BLaER1 (cell line): ENCODE measurements around the gene IRGC.

Source experiments
- H3K27ac ChIP-seq: shearing (Covaris generic); formaldehyde crosslinking; 2 replicates; pipeline ENCODE4 v1.8.1; 2022
- H3K27me3 ChIP-seq: shearing (Covaris generic); formaldehyde crosslinking; 2 replicates; pipeline ENCODE4 v1.8.1; 2022
- H3K36me3 ChIP-seq: shearing (Covaris generic); formaldehyde crosslinking; 2 replicates; pipeline ENCODE4 v1.8.1; 2022
- H3K4me1 ChIP-seq: shearing (Covaris generic); formaldehyde crosslinking; 2 replicates; pipeline ENCODE4 v1.8.1; 2022
- H3K4me2 ChIP-seq: shearing (Covaris generic); formaldehyde crosslinking; 2 replicates; pipeline ENCODE4 v1.8.1; 2022
- H3K4me3 ChIP-seq: shearing (Covaris generic); formaldehyde crosslinking; 2 replicates; pipeline ENCODE4 v1.8.1; 2022
- H3K9ac ChIP-seq: shearing (Covaris generic); formaldehyde crosslinking; 2 replicates; pipeline ENCODE4 v1.8.1; 2022
- H3K9me3 ChIP-seq: shearing (Covaris generic); formaldehyde crosslinking; 2 replicates; pipeline ENCODE4 v1.8.1; 2022
- H4K20me1 ChIP-seq: shearing (Covaris generic); formaldehyde crosslinking; 2 replicates; pipeline ENCODE4 v1.8.1; 2022
- Cebpa-rat ChIP-seq: shearing (Covaris generic); IDR thresholded peaks from 2 replicates; pipeline ENCODE4 v1.8.1; 2022

The IRGC gene

GRCh38 chr19:43690890-43691289 is 25.0 kb upstream of the IRGC start:
- Histone ChIP-seq H3K36me3 (no peaks in the 10 kb centered on the region), H3K4me2 (no peak overlapping the region), H3K4me1 (no peaks in the 10 kb centered on the region), H3K9me3 (peaks cover 35% of the 10 kb centered on the region), H4K20me1 (no peaks in the 10 kb centered on the region), H3K9ac (no peak overlapping the region), H3K27me3 (no peaks in the 10 kb centered on the region), H3K4me3 (no peak overlapping the region), H3K27ac (no peak overlapping the region)
- no peak for TF ChIP-seq Cebpa-rat

- Histone ChIP-seq H3K4me1 (no peaks in the 10 kb centered on the region), H3K36me3 (no peaks in the 10 kb centered on the region), H3K9ac (no peak overlapping the region), H3K27me3 (no peaks in the 10 kb centered on the region), H4K20me1 (no peaks in the 10 kb centered on the region), H3K9me3 (peaks cover 44% of the 10 kb centered on the region), H3K4me2 (no peak overlapping the region), H3K4me3 (0 out of 2 replicates have a peak overlapping the region, but pooled peaks have one; percentile 5), H3K27ac (no peak overlapping the region)
- no peak for TF ChIP-seq Cebpa-rat
Observed at GRCh38 chr19:43691755-43692154, 24.1 kb upstream of the IRGC start.

- Histone ChIP-seq H3K36me3 (no peaks in the 10 kb centered on the region), H3K4me1 (no peaks in the 10 kb centered on the region), H3K9ac (no peak overlapping the region), H3K4me3 (no peak overlapping the region), H3K27me3 (no peaks in the 10 kb centered on the region), H4K20me1 (no peaks in the 10 kb centered on the region), H3K9me3 (peaks cover 47% of the 10 kb centered on the region), H3K27ac (no peak overlapping the region), H3K4me2 (no peak overlapping the region)
- no peak for TF ChIP-seq Cebpa-rat
Observed at GRCh38 chr19:43692385-43692784, 23.5 kb upstream of the IRGC start.

GRCh38 chr19:43692877-43693276 is 23.0 kb upstream of the IRGC start:
- Histone ChIP-seq H3K27ac (no peak overlapping the region), H3K4me3 (no peak overlapping the region), H3K27me3 (no peaks in the 10 kb centered on the region), H4K20me1 (no peaks in the 10 kb centered on the region), H3K4me1 (no peaks in the 10 kb centered on the region), H3K4me2 (no peak overlapping the region), H3K9me3 (peaks cover 47% of the 10 kb centered on the region), H3K36me3 (no peaks in the 10 kb centered on the region), H3K9ac (no peak overlapping the region)
- TF ChIP-seq Cebpa-rat = no peak

- Histone ChIP-seq H3K9ac (no peak overlapping the region), H3K4me2 (no peak overlapping the region), H3K4me1 (no peaks in the 10 kb centered on the region; the same call in 1 of the 2 replicates), H3K9me3 (peaks cover 47% of the 10 kb centered on the region), H3K4me3 (no peak overlapping the region), H4K20me1 (no peaks in the 10 kb centered on the region), H3K27ac (no peak overlapping the region), H3K36me3 (no peaks in the 10 kb centered on the region), H3K27me3 (no peaks in the 10 kb centered on the region)
- no peak for TF ChIP-seq Cebpa-rat
Observed at GRCh38 chr19:43694553-43694952, 21.3 kb upstream of the IRGC start.

GRCh38 chr19:43695985-43696704 is 19.7 kb upstream of the IRGC start:
- H3K9ac ChIP-seq = no peak overlapping the region
- H3K4me2 ChIP-seq = no peak overlapping the region
- TF ChIP-seq Cebpa-rat = no peak
- H3K4me1 ChIP-seq = peaks cover 16% of the 10 kb centered on the region
- H4K20me1 ChIP-seq = no peaks in the 10 kb centered on the region
- H3K4me3 ChIP-seq = no peak overlapping the region
- no peaks in the 10 kb centered on the region for H3K27me3 ChIP-seq
- H3K27ac ChIP-seq = no peak overlapping the region
- peaks cover 33% of the 10 kb centered on the region for H3K9me3 ChIP-seq
- no peaks in the 10 kb centered on the region for H3K36me3 ChIP-seq

- Histone ChIP-seq H3K4me3 (no peak overlapping the region), H3K4me2 (no peak overlapping the region), H3K27ac (no peak overlapping the region), H3K9me3 (peaks cover 22% of the 10 kb centered on the region), H3K4me1 (peaks cover 21% of the 10 kb centered on the region), H3K36me3 (no peaks in the 10 kb centered on the region), H3K27me3 (no peaks in the 10 kb centered on the region), H3K9ac (no peak overlapping the region), H4K20me1 (no peaks in the 10 kb centered on the region)
- no peak for TF ChIP-seq Cebpa-rat
Observed at GRCh38 chr19:43697295-43697694, 18.6 kb upstream of the IRGC start.

- no peak for TF ChIP-seq Cebpa-rat
- H3K4me2 ChIP-seq = peak overlapping the region; percentile 51
- peaks cover 21% of the 10 kb centered on the region for H3K4me1 ChIP-seq
- H3K9me3 ChIP-seq = peaks cover 17% of the 10 kb centered on the region
- no peaks in the 10 kb centered on the region for H3K27me3 ChIP-seq
- H3K9ac ChIP-seq = no peak overlapping the region
- H4K20me1 ChIP-seq = no peaks in the 10 kb centered on the region
- H3K27ac ChIP-seq = peak overlapping the region; percentile 72
- H3K36me3 ChIP-seq = no peaks in the 10 kb centered on the region
- no peak overlapping the region for H3K4me3 ChIP-seq
Observed at GRCh38 chr19:43699506-43700394, 16.1 kb upstream of the IRGC start.

GRCh38 chr19:43700395-43701000 is 15.4 kb upstream of the IRGC start:
- no peaks in the 10 kb centered on the region for H3K27me3 ChIP-seq
- no peak overlapping the region for H3K4me3 ChIP-seq
- no peaks in the 10 kb centered on the region for H4K20me1 ChIP-seq
- H3K4me2 ChIP-seq = peak overlapping the region; percentile 51
- peaks cover 16% of the 10 kb centered on the region for H3K9me3 ChIP-seq
- TF ChIP-seq Cebpa-rat = no peak
- peak overlapping the region; percentile 72 for H3K27ac ChIP-seq
- H3K4me1 ChIP-seq = peaks cover 21% of the 10 kb centered on the region
- H3K9ac ChIP-seq = no peak overlapping the region; the same call in 1 of the 2 replicates
- H3K36me3 ChIP-seq = no peaks in the 10 kb centered on the region
